GM19455 (cell line): Measurements from ENCODE around the gene RNPEPL1.

Experiments used
- ATAC-seq: cut with Tn5 transposase; IDR thresholded peaks from one replicate; pipeline ENCODE4 v1.9.1; 2021; ENCODE audit not compliant: unreplicated experiment

RNPEPL1 gene

GRCh38 chr2:240622531-240623235, 54.4 kb downstream of the RNPEPL1 start:
- no peak for ATAC-seq

- no peak for ATAC-seq
These were observed 55.3 kb downstream of the RNPEPL1 start for GRCh38 chr2:240623531-240624010.

- no peak for ATAC-seq
These were observed 56.0 kb downstream of the RNPEPL1 start for GRCh38 chr2:240624011-240624949.

- no peak for ATAC-seq
These were observed 56.8 kb downstream of the RNPEPL1 start, which contains the start of gene GPR35 for GRCh38 chr2:240624950-240625621. TSS of gene GPR35 (plus strand) at chr2:240625480. CDS start at chr2:240629953, 4,473 bp downstream.

GRCh38 chr2:240626531-240627300, 58.4 kb downstream of the RNPEPL1 start:
- no peak for ATAC-seq

GRCh38 chr2:240627736-240628506, 59.6 kb downstream of the RNPEPL1 start:
- no peak for ATAC-seq

GRCh38 chr2:240628507-240628807, 60.2 kb downstream of the RNPEPL1 start:
- no peak for ATAC-seq

GRCh38 chr2:240628808-240629618, 60.7 kb downstream of the RNPEPL1 start:
- no peak for ATAC-seq

- no peak for ATAC-seq
These were observed 61.3 kb downstream of the RNPEPL1 start for GRCh38 chr2:240629619-240629967.

- no peak for ATAC-seq
These were observed 61.9 kb downstream of the RNPEPL1 start for GRCh38 chr2:240629968-240630770.
